OCI-LY3 (cell line): ENCODE results near the gene TCL1A.

ENCODE experiments used
- CTCF ChIP-seq: fragments of 200-600, 300-600 bp; sonication (generic); IDR thresholded peaks from 2 replicates; pipeline ENCODE4 v1.5.1; 2014; ENCODE audit warnings: antibody characterized with exemption, low read length, low read depth
- EZH2phosphoT487 ChIP-seq: fragments of 200-600 bp; shearing (Covaris generic); IDR thresholded peaks from 2 replicates; pipeline ENCODE4 v1.6.1; 2018; ENCODE audit warnings: antibody characterized with exemption, mixed run types, low read depth

DNA sequence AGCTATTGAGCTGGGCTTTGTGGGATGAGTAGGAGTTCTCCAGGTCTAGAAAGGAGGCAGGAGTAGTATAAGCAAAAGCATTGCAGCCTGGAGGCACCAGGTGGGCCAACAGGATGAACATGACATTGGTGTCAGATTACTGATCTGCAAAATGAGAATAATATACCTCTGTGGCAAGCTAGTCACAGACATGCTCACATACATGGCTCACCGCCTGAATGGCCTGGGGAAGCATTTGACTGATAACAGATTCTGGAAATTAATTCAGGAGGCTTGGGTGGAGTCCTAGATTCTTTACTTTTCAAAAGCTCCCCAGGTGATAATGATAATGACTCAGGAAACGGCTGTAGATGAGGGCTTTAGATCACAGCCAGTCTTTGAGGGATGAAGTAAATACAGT is 27.0 kb downstream of the TCL1A start:
- TF ChIP-seq CTCF (no peak), EZH2phosphoT487 (no peak)
